Mucosa of descending colon (tissue), 3 donors: ENCODE data around the gene VPS9D1. TPM values are rescaled to one million over a fixed set of nuclear protein-coding genes. Genes with fewer than 3 reads are reported as not detected.

Experiments
- ATAC-seq: fragments of 200-7000 bp; cut with Tn5 transposase; one replicate; pipeline ENCODE4 v1.9.1; 2020; ENCODE audit warnings: mild to moderate bottlenecking, moderate library complexity
- DNase-seq, 3 donors: peaks; one replicate each; pipeline ENCODE4 v3.0.0-alpha.2; 2020
- H3K36me3 ChIP-seq: fragments of 200-600 bp; one replicate; pipeline ENCODE4 v1.8.0; 2021; ENCODE audit warnings: low read depth, mild to moderate bottlenecking
- H3K4me1 ChIP-seq: fragments of 200-600 bp; one replicate; pipeline ENCODE4 v1.8.0; 2021; ENCODE audit warnings: low read depth, mild to moderate bottlenecking
- H3K4me3 ChIP-seq: fragments of 200-600 bp; one replicate; pipeline ENCODE4 v1.8.0; 2021; ENCODE audit warnings: mild to moderate bottlenecking
- H3K9me3 ChIP-seq: fragments of 200-600 bp; one replicate; pipeline ENCODE4 v1.8.0; 2021; ENCODE audit warnings: mild to moderate bottlenecking
- CTCF ChIP-seq: fragments of 200-600 bp; IDR thresholded peaks from one replicate; pipeline ENCODE4 v1.8.0; 2022; ENCODE audit warnings: antibody characterized with exemption, mild to moderate bottlenecking
- intact Hi-C, 2 donors: fragments of 100-400 bp; cut with DNase I in 1 of 2; cut with micrococcal nuclease in 1 of 2; formaldehyde crosslinking; loops; one replicate each; pipeline versions ENCODE4 v1.11.0 to v1.11.1; 2022; cut with DNase I, micrococcal nuclease
- total RNA-seq, 3 donors: library from RNA; stranded (reverse); fragmentation: NEBNext Ultra II Directional in 2 of 3; extraction: Animal tissue kit (Norgen Biotek cat#: 25700) in 2 of 3; gene quantifications; one replicate each; pipeline versions ENCODE4 v1.2.1 to v1.2.4, GENCODE V29; 2021 to 2023
- donor health status: DM: no; HTN: no; CAD: no; lungs with moderate emphysema.
- donor health status: DM: no; HTN: no; CAD: no.
- donor health status: DM: no; HTN: yes; CAD: no.

VPS9D1 gene
- total RNA-seq, 3 donors from 2014 or later: 15.3 to 20.6 (median 16.4) TPM

DNA sequence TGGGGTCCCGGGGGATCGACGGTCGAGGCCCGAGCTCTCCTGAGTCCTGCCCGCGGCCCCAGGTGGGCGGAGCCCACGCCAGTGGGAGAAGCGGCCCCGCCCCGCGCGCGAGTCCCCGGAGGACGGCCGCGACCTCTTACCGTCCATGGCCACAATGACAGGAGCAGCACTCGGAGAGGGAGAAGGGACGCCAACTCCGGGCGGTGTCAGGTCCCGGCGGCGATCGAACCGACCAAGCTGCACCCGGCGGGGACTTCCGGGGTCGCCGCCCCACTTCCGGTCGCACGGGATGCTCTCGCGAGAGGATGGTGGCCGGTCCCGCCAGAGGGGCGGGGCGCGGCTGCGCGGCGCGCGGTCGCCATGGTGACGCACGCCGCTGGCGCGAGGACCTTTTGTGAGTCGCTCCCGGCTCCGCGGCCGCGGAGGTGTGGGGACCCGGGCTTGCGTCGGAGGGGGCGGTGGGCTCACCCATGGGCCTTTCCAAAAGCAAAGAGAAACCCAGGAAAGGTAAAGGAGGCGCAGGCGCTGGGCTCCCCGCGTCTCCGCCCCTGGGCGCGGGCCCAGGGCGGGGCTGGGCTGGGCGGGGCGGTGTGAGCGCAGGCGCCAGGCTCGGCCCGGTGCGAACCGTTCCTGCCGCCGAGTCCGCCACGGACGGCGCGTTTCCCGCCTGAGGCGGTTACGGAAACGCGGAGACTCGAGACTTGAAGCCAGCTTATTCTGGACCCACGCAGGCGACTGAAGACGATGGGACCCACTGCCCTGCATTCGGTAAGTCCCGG is 63.1 kb downstream of the VPS9D1 start, which contains the start of the genes CHMP1A and SPATA33:
Gene CHMP1A (minus strand): TSS at position 267 of the 779 bp plus-strand sequence. CDS start 120 bp downstream, at position 147.
Gene SPATA33 (plus strand): TSS at position 395 of the 779 bp plus-strand sequence. CDS start 76 bp downstream, at position 471.
- peak; percentile 97 for ATAC-seq
- no peaks in the 10 kb centered on the region for H3K9me3 ChIP-seq
- peak; percentile 90 to 95 (median 93) for DNase-seq
- no peak for TF ChIP-seq CTCF
- peak within 1 kb of the TSS; percentile 92 for H3K4me3 ChIP-seq
- no peaks in the 10 kb centered on the region for H3K36me3 ChIP-seq
- peaks cover 16% of the 10 kb centered on the region for H3K4me1 ChIP-seq
- intact Hi-C loops: no loop called here

Other genes starting within 250 kb of the VPS9D1 start
- 100 to 1,000 TPM; 125 to 127 (median 127) TPM for gene ANKRD11, start 230.3 kb downstream of the VPS9D1 start, total RNA-seq
- 100 to 1,000 TPM; 112 to 137 (median 121) TPM for gene SPG7, start 212.5 kb downstream of the VPS9D1 start, total RNA-seq
- 1,000 to 10,000 TPM; 1,693 to 1,792 (median 1,717) TPM for gene RPL13, start 160.2 kb downstream of the VPS9D1 start, total RNA-seq
- 1 to 10 TPM in 1 of 3 donors, under 1 TPM in 2; 0.72 to 2.0 (median 0.79) TPM for gene CPNE7, start 145.1 kb downstream of the VPS9D1 start, total RNA-seq
- gene DPEP1, start 107.3 kb downstream of the VPS9D1 start, total RNA-seq: 1 to 10 TPM in 1 of 3 donors, under 1 TPM in 1, not detected in 1; 0.28 to 2.0 TPM
- gene CHMP1A, start 63.2 kb downstream of the VPS9D1 start, total RNA-seq: 100 to 1,000 TPM; 104 to 163 (median 108) TPM
- gene SPATA33, start 63.1 kb downstream of the VPS9D1 start, total RNA-seq: 10 to 100 TPM in 2 of 3 donors, 1 to 10 TPM in 1; 8.0 to 11.0 (median 10.7) TPM
- gene CDK10, start 34.2 kb downstream of the VPS9D1 start, total RNA-seq: 100 to 1,000 TPM in 1 of 3 donors, 10 to 100 TPM in 2; 90.8 to 163 (median 94.5) TPM
- 10 to 100 TPM; 12.5 to 21.7 (median 14.4) TPM for gene SPATA2L, start 19.2 kb downstream of the VPS9D1 start, total RNA-seq
- gene ZNF276, start 639 bp upstream of the VPS9D1 start, total RNA-seq: 10 to 100 TPM; 30.5 to 50.4 (median 31.6) TPM
- 10 to 100 TPM; 13.1 to 27.7 (median 16.3) TPM for gene FANCA, start 95.7 kb upstream of the VPS9D1 start, total RNA-seq
- 100 to 1,000 TPM in 1 of 3 donors, 10 to 100 TPM in 2; 52.5 to 118 (median 84.2) TPM for gene SPIRE2, start 107.6 kb upstream of the VPS9D1 start, total RNA-seq
- 100 to 1,000 TPM; 179 to 217 (median 212) TPM for gene TCF25, start 152.7 kb upstream of the VPS9D1 start, total RNA-seq
- gene MC1R, start 198.0 kb upstream of the VPS9D1 start, total RNA-seq: 1 to 10 TPM; 4.1 to 4.8 (median 4.3) TPM
- gene TUBB3, start 202.4 kb upstream of the VPS9D1 start, total RNA-seq: 10 to 100 TPM in 1 of 3 donors, 1 to 10 TPM in 2; 1.8 to 26.8 (median 7.5) TPM
- gene DEF8, start 227.9 kb upstream of the VPS9D1 start, total RNA-seq: 10 to 100 TPM; 25.2 to 45.4 (median 31.9) TPM